Right cardiac atrium (tissue), 5 donors: ENCODE data around the gene GPATCH4. TPM values are rescaled to one million over a fixed set of nuclear protein-coding genes. Genes with fewer than 3 reads are reported as not detected.

Experiments used
- ATAC-seq, 2 donors: fragments of 200-7000 bp; cut with Tn5 transposase; one replicate each; pipeline versions ENCODE4 v1.8.0 to v1.9.1; 2020; ENCODE audit warnings: moderate library complexity in 2 of 2, mild to moderate bottlenecking in 1 of 2
- DNase-seq, 3 donors: peaks; one replicate each; pipeline ENCODE4 v3.0.0-alpha.2; 2020
- H3K27ac ChIP-seq: one replicate; pipeline ENCODE4 v1.5.1; 2013; ENCODE audit warnings: mild to moderate bottlenecking, low read length, control low read depth, moderate library complexity
- H3K27me3 ChIP-seq: one replicate; pipeline ENCODE4 v1.6.1; 2013; ENCODE audit not compliant: control insufficient read depth, insufficient read depth
- H3K4me1 ChIP-seq: one replicate; pipeline ENCODE4 v1.6.1; 2013; ENCODE audit warnings: low read length; ENCODE audit not compliant: control insufficient read depth, insufficient read depth
- H3K4me3 ChIP-seq: one replicate; pipeline ENCODE4 v1.5.1; 2013; ENCODE audit warnings: low read length, control low read depth
- H3K9me3 ChIP-seq: one replicate; pipeline ENCODE4 v1.6.1; 2013; ENCODE audit warnings: low read length; ENCODE audit not compliant: control insufficient read depth
- WGBS: extraction: QIAGEN DNeasy Blood & Tissue Kit; methylation state at CpG from one replicate; pipeline ENCODE4 v1.1.7; 2013; 5-methylcytosine and 5-hydroxymethylcytosine counted together
- intact Hi-C, 4 donors: fragments of 100-400 bp; cut with DNase I; formaldehyde crosslinking; loops; one replicate each; pipeline versions ENCODE4 v1.11.0 to v1.14.0; 2022 to 2023
- long read RNA-seq, 4 donors: library from polyadenylated mRNA; unstranded; transcript quantifications; one replicate each; pipeline ENCODE4 v2.0.0, GENCODE V29; 2020 to 2021
- polyA plus RNA-seq: library from polyadenylated mRNA; stranded (reverse); fragments of 200-250 nt; gene quantifications from one replicate; pipeline ENCODE4 v1.2.3, GENCODE V29; 2013
- total RNA-seq, 4 donors: library from RNA; stranded (reverse); fragmentation: NEBNext Ultra II Directional; extraction: Animal tissue kit (Norgen Biotek cat#: 25700); gene quantifications; one replicate each; pipeline ENCODE4 v1.2.1, GENCODE V29; 2021
- donor health status: healthy with polysubstance abuse.
- donor health status: DM: no; HTN: yes; CAD: no.
- donor health status: DM: no; HTN: no; CAD: no.
- donor health status: DM: no; HTN: yes; CAD: no; lungs with severe emphysema.
- donor health status: DM: yes; HTN: yes; CAD: no.

Gene GPATCH4
- total RNA-seq (10 to 100 TPM; 13.4 to 21.6 (median 14.5) TPM), polyA plus RNA-seq (14.7 TPM)
- long read RNA-seq, donor 1, transcript GPATCH4-201 (8 exons, 1,972 nt): major isoform, 12 of 30 reads
- long read RNA-seq, donor 1, transcript GPATCH4-202 (7 exons, 934 nt): minor isoform, 7 of 30 reads
- long read RNA-seq, donor 1, partial matches to known transcripts: 0 of 30 reads
- long read RNA-seq, donor 1, other reads (novel, unspliced or antisense): 10 of 30 reads
- long read RNA-seq, donor 2, transcript GPATCH4-202 (7 exons, 934 nt): minor isoform, 5 of 15 reads
- long read RNA-seq, donor 2, transcript GPATCH4-201 (8 exons, 1,972 nt): major isoform, 7 of 15 reads
- long read RNA-seq, donor 2, partial matches to known transcripts: 2 of 15 reads
- long read RNA-seq, donor 2, other reads (novel, unspliced or antisense): 1 of 15 reads
- long read RNA-seq, donor 3, transcript GPATCH4-201 (8 exons, 1,972 nt): major isoform, 7 of 20 reads
- long read RNA-seq, donor 3, partial matches to known transcripts: 0 of 20 reads
- long read RNA-seq, donor 3, other reads (novel, unspliced or antisense): 11 of 20 reads
- long read RNA-seq, donor 4, partial matches to known transcripts: 0 of 8 reads
- long read RNA-seq, donor 4, other reads (novel, unspliced or antisense): 1 of 8 reads

DNA sequence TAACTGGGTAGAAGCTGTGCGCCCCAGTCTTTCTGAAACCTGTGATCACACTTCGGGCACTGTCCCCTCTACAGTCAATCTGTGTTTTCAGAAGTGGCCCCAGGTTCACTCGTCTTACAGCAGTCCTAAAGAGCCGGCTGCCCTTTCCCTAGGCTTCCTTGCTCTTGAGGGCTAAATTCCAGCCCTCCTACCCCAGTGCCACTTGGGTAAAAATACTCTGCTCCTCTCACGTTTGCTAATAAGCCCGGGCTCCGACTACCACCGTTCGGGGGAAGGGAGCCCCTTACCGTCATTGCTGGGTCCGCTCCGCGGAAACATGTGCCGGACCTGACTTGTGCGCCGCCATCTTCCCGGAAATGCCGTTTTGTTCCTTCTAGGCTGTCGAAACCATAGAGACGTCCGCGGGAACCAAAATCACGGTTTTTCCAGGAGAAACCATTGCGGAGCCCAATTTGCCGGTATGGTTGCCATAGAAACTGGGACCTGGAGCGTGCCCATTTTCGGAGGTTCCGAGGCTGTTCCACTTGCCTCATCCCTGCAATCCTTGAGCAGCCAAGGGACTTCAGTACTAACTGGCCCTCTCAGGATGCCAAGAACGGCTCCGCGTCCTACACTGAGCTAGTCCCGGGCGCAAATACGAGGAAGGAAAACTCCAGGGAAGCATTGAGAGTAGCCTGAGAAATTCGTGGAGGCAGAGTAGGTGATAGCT, at the start of gene GPATCH4:
Gene GPATCH4, minus strand, starts transcription at position 358 of the 709 bp plus-strand sequence.
- peaks cover 4% of the 10 kb centered on the region for H3K4me1 ChIP-seq
- WGBS: under 1% methylated on average over 35 of the region's 35 CpGs
- ATAC-seq (peak; percentile 88 to 90), DNase-seq (peak; percentile 86 to 90 (median 86))
- no peaks in the 10 kb centered on the region for H3K9me3 ChIP-seq
- no peaks in the 10 kb centered on the region for H3K27me3 ChIP-seq
- peak within 1 kb of the TSS; percentile 77 for H3K27ac ChIP-seq
- peak within 1 kb of the TSS; percentile 94 for H3K4me3 ChIP-seq
- intact Hi-C loops: loop anchor here in 1 of 4 donors (10.0 kb wide), 1 partner anchor 216 kb away; no protein-coding TSS in a partner anchor

DNA sequence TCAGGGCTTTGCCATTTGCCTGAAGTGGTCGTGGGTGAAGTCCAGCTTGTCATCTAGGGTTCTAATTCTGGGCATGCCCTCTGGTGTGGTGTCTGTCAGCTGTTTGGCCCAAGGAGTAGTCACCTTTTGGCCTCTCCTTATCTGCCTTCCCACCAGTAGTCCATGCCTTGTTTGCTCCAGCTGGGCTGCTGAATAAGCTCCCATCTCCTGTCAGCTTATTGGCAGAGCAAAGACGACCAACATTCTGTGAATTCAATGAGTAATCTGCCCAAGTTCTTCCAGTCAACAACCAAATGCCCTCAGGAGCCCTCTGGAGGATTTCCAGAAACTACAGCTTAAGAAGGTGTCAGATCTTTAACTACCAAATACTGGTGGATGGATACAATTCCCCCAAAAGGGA, 47.7 kb upstream of the GPATCH4 start:
- intact Hi-C loops: no loop called here

GRCh38 chr1:156648496-156648895, 47.2 kb upstream of the GPATCH4 start:
- Histone ChIP-seq H3K27ac (no peak overlapping the region), H3K4me1 (no peaks in the 10 kb centered on the region), H3K4me3 (no peak overlapping the region), H3K27me3 (no peaks in the 10 kb centered on the region), H3K9me3 (no peaks in the 10 kb centered on the region)
- ATAC-seq (no peak), DNase-seq (no peak)
- 86% methylated on average over 10 of the region's 10 CpGs for WGBS
- intact Hi-C loops: no loop called here

More for the DNA sequence above, 47.7 kb upstream of the GPATCH4 start:
- Histone ChIP-seq H3K9me3 (no peaks in the 10 kb centered on the region), H3K27ac (no peak overlapping the region), H3K4me1 (no peaks in the 10 kb centered on the region), H3K27me3 (no peaks in the 10 kb centered on the region), H3K4me3 (no peak overlapping the region)
- 12% methylated on average over 2 of the region's 2 CpGs for WGBS
- ATAC-seq (no peak), DNase-seq (no peak)

DNA sequence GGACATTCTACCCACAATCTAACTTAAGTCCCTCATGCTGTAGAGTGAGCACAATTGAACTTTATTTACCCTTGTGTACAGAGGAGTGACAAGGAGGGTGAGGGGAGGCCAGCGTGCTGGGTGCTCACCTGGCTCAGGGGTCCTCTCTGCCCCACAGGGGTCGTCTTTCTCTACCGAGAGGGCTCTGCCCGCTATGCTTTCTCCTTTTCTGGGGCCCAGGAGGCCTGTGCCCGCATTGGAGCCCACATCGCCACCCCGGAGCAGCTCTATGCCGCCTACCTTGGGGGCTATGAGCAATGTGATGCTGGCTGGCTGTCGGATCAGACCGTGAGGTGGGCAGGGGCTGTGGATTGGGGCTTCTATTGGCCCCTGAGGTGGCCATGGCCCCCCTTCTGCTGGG, 46.1 kb upstream of the GPATCH4 start:
- H3K4me3 ChIP-seq: no peak overlapping the region
- no peak for DNase-seq
- H3K27me3 ChIP-seq: no peaks in the 10 kb centered on the region
- ATAC-seq: no peak
- H3K9me3 ChIP-seq: no peaks in the 10 kb centered on the region
- intact Hi-C loops: no loop called here
- no peak overlapping the region for H3K27ac ChIP-seq
- no peaks in the 10 kb centered on the region for H3K4me1 ChIP-seq
- 77% methylated on average over 10 of the region's 10 CpGs for WGBS

- ATAC-seq (no peak), DNase-seq (no peak)
- H3K4me3 ChIP-seq: no peak overlapping the region
- no peak overlapping the region for H3K27ac ChIP-seq
- H3K27me3 ChIP-seq: no peaks in the 10 kb centered on the region
- H3K9me3 ChIP-seq: no peaks in the 10 kb centered on the region
- WGBS: 8% methylated on average over 51 of the region's 51 CpGs
- no peaks in the 10 kb centered on the region for H3K4me1 ChIP-seq
- intact Hi-C loops: no loop called here
Observed at GRCh38 chr1:156646738-156647211, 45.5 kb upstream of the GPATCH4 start.

DNA sequence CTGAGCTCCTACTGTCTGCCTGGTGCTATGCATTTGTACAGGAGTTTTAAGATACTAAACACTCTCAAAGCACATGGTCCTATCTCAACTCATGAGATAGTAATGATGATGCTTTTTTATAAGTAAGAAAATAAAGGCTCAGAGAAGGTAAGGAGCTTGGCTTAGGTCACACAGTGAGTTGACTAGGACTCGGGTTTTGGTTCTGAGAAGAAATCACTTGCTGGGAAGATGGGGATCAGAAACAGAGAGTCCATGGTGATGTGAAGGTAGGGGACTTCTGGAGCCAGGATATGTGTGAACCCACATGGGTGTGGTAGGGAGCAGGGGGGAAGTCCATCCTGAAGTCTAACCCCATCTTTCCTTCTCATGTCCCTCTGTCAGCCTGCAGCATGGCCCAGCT, 44.4 kb upstream of the GPATCH4 start:
- DNase-seq (no peak), ATAC-seq (no peak)
- Histone ChIP-seq H3K9me3 (no peaks in the 10 kb centered on the region), H3K27ac (no peak overlapping the region), H3K4me3 (no peak overlapping the region), H3K27me3 (no peaks in the 10 kb centered on the region), H3K4me1 (no peaks in the 10 kb centered on the region)
- WGBS: 89% methylated on average over 1 of the region's 1 CpG
- intact Hi-C loops: no loop called here

DNA sequence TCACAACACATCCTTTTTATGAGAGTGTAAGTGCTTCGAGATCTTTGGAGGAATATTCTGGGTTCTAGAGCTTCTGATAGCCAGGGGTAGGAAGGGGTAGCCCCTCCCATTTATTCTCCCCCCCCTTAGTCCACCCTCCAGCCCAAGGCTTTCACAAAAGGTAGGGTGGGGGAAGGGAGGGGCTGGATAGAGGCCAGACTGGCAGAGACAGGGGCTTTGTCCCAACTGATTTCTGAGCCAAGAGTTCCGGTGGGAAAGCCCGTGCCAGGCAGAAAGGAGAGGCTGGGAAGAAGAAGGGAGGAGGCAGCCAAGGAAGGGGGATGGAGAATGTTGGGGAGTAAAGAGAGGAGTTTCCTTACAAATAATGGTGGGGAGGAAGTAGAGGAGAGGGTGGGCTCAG, 43.8 kb upstream of the GPATCH4 start:
- WGBS: 42% methylated on average over 3 of the region's 3 CpGs
- Histone ChIP-seq H3K27ac (no peak overlapping the region), H3K27me3 (no peaks in the 10 kb centered on the region), H3K9me3 (no peaks in the 10 kb centered on the region), H3K4me1 (no peaks in the 10 kb centered on the region), H3K4me3 (no peak overlapping the region)
- no peak for DNase-seq
- intact Hi-C loops: no loop called here
- ATAC-seq: no peak

DNA sequence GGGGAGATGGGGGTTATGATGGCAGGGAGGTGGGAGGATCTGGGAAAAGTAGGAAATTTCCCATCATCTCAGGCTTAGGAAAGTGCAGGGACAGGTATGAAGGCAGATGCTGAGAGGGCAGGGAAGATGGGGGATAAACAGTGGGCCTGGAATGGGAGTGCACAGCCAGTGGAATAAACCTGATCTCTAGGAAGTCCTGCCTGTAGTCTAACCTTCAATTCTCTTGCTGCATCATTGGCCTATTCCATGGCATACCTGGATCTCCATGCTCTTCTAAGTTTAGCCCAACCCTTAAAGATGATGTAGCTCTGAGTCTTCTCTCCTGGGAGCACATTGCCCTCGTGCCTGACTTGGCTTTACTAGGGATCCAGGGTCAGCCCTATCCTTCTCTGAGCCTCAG, 43.4 kb upstream of the GPATCH4 start:
- intact Hi-C loops: no loop called here
- Histone ChIP-seq H3K4me1 (no peaks in the 10 kb centered on the region), H3K4me3 (no peak overlapping the region), H3K27me3 (no peaks in the 10 kb centered on the region), H3K27ac (no peak overlapping the region), H3K9me3 (no peaks in the 10 kb centered on the region)
- ATAC-seq (no peak), DNase-seq (no peak)
- 42% methylated on average over 1 of the region's 1 CpG for WGBS

GRCh38 chr1:156644146-156644545, 42.9 kb upstream of the GPATCH4 start:
- intact Hi-C loops: no loop called here
- WGBS: 81% methylated on average over 3 of the region's 3 CpGs
- no peaks in the 10 kb centered on the region for H3K9me3 ChIP-seq
- ATAC-seq (no peak), DNase-seq (no peak)
- no peak overlapping the region for H3K27ac ChIP-seq
- no peak overlapping the region for H3K4me3 ChIP-seq
- H3K27me3 ChIP-seq: no peaks in the 10 kb centered on the region
- no peaks in the 10 kb centered on the region for H3K4me1 ChIP-seq

- intact Hi-C loops: no loop called here
- DNase-seq (no peak), ATAC-seq (no peak)
- WGBS: 72% methylated on average over 7 of the region's 7 CpGs
- Histone ChIP-seq H3K4me1 (no peaks in the 10 kb centered on the region), H3K4me3 (no peak overlapping the region), H3K9me3 (no peaks in the 10 kb centered on the region), H3K27me3 (no peaks in the 10 kb centered on the region), H3K27ac (no peak overlapping the region)
Observed at GRCh38 chr1:156643778-156644092, 42.5 kb upstream of the GPATCH4 start.
